Endothelial cell of umbilical vein (primary cell): Measurements from ENCODE around the gene MELTF.

Experiments used
- CTCF ChIP-seq, 2 donors: IDR thresholded peaks; 1 replicate in 1 of 2; 2 replicates in 1 of 2; pipeline ENCODE4 v1.5.1; 2011; ENCODE audit warnings: low read length in 2 of 2, mild to moderate bottlenecking in 2 of 2, moderate library complexity in 2 of 2, control low read depth in 1 of 2, inconsistent platforms in 1 of 2, low read depth in 1 of 2; ENCODE audit not compliant: insufficient read depth in 1 of 2; ENCODE audit errors: extremely low read depth in 1 of 2
- EZH2 ChIP-seq: IDR thresholded peaks from 2 replicates; pipeline ENCODE4 v1.6.1; 2012; ENCODE audit warnings: borderline replicate concordance, low read depth, mild to moderate bottlenecking, moderate library complexity, low read length, inconsistent platforms; ENCODE audit not compliant: severe bottlenecking
- FOS ChIP-seq: IDR thresholded peaks from 2 replicates; pipeline ENCODE4 v1.6.1; 2011; ENCODE audit warnings: mild to moderate bottlenecking, low read length, moderate library complexity, borderline replicate concordance; ENCODE audit not compliant: insufficient read depth
- GATA2 ChIP-seq: IDR thresholded peaks from 2 replicates; pipeline ENCODE4 v1.7.0; 2011; ENCODE audit warnings: low read depth, mild to moderate bottlenecking, moderate library complexity, mixed read lengths, low read length; ENCODE audit not compliant: insufficient read length, insufficient read depth
- JUN ChIP-seq: IDR thresholded peaks from 2 replicates; pipeline ENCODE4 v1.6.1; 2011; ENCODE audit warnings: borderline replicate concordance, low read depth; ENCODE audit not compliant: insufficient read length, insufficient read depth
- MAX ChIP-seq: IDR thresholded peaks from 2 replicates; pipeline ENCODE4 v1.6.1; 2011; ENCODE audit not compliant: insufficient read depth, insufficient read length
- MYC ChIP-seq: IDR thresholded peaks from one replicate; pipeline ENCODE4 v1.6.1; 2011; ENCODE audit warnings: mild to moderate bottlenecking, low read depth, low read length
- POLR2A ChIP-seq: IDR thresholded peaks from 2 replicates; pipeline ENCODE4 v1.6.1; 2012; ENCODE audit warnings: low read depth, mild to moderate bottlenecking, control low read depth, low read length
- POLR2AphosphoS5 ChIP-seq: IDR thresholded peaks from 2 replicates; pipeline ENCODE4 v1.6.1; 2012; ENCODE audit warnings: low read depth, mild to moderate bottlenecking, control low read depth, low read length, moderate library complexity; ENCODE audit not compliant: insufficient read depth

- TF ChIP-seq CTCF (IDR thresholded peaks at IDR 0.05; ENCODE audit: extremely low read depth in 1 of 2, insufficient read depth in 1 of 2, low read depth in 1 of 2, low read length in 2 of 2) (no peak), MYC (no peak), JUN (no peak), POLR2AphosphoS5 (no peak), POLR2A (no peak), MAX (no peak), EZH2 (no peak), GATA2 (no peak), FOS (no peak)
Measured at GRCh38 chr3:197030379-197031314, 1.0 kb upstream of the MELTF start.
